Bone marrow (tissue), 2 donors: ENCODE data around the gene RPS6KA3.
"Not testable (repeated sequence)": the region's sequence is repeated elsewhere in the genome, so short reads cannot be mapped to it uniquely, and the experiment has no call there.

Experiments used
- DNase-seq, 2 donors: peaks; one replicate each; lab custom pipeline; 2025; lab: John Stamatoyannopoulos, UW

The RPS6KA3 gene

GRCh38 chrX:20218836-20219505 is 47.7 kb downstream of the RPS6KA3 start:
- no peak for DNase-seq

- DNase-seq: no peak
Observed at GRCh38 chrX:20217906-20218305, 48.8 kb downstream of the RPS6KA3 start.

- peak in 1 of 2 donors; percentile 18 for DNase-seq
Observed at GRCh38 chrX:20217271-20217670, 49.4 kb downstream of the RPS6KA3 start.

GRCh38 chrX:20215565-20215964 is 51.1 kb downstream of the RPS6KA3 start:
- DNase-seq: no peak

- DNase-seq: no peak
Observed at GRCh38 chrX:20212486-20213089, 54.1 kb downstream of the RPS6KA3 start.

- no peak for DNase-seq
Observed at GRCh38 chrX:20211261-20211786, 55.4 kb downstream of the RPS6KA3 start.

- DNase-seq: no peak
Observed at GRCh38 chrX:20205927-20206708, 60.6 kb downstream of the RPS6KA3 start.

- no peak for DNase-seq
Observed at GRCh38 chrX:20204351-20204750, 62.4 kb downstream of the RPS6KA3 start.

GRCh38 chrX:20197641-20198210 is 69.0 kb downstream of the RPS6KA3 start:
- no peak for DNase-seq

- DNase-seq: no peak
Observed at GRCh38 chrX:20189171-20189570, 77.5 kb downstream of the RPS6KA3 start.

GRCh38 chrX:20181598-20182329 is 84.9 kb downstream of the RPS6KA3 start:
- no peak for DNase-seq

- DNase-seq: no peak
Observed at GRCh38 chrX:20177093-20177492, 89.6 kb downstream of the RPS6KA3 start.

- no peak for DNase-seq
Observed at GRCh38 chrX:20173856-20174255, 92.9 kb downstream of the RPS6KA3 start.

- no peak for DNase-seq
Observed at GRCh38 chrX:20173313-20173712, 93.4 kb downstream of the RPS6KA3 start.

- DNase-seq: no peak
Observed at GRCh38 chrX:20171887-20172286, 94.8 kb downstream of the RPS6KA3 start.

- not testable (repeated sequence) for DNase-seq
Observed at GRCh38 chrX:20162516-20162915, 104.2 kb downstream of the RPS6KA3 start.

GRCh38 chrX:20159797-20160385 is 106.8 kb downstream of the RPS6KA3 start:
- DNase-seq: no peak

- no peak for DNase-seq
Observed at GRCh38 chrX:20151689-20152088, 115.0 kb downstream of the RPS6KA3 start.

- no peak for DNase-seq
Observed at GRCh38 chrX:20149326-20149725, 117.4 kb downstream of the RPS6KA3 start.

- DNase-seq: no peak
Observed at GRCh38 chrX:20147561-20147960, 119.1 kb downstream of the RPS6KA3 start.

GRCh38 chrX:20144491-20144890 is 122.2 kb downstream of the RPS6KA3 start:
- DNase-seq: peak in 1 of 2 donors; percentile 51
